HepG2 (cell line): ENCODE measurements around the gene SHE. TPM values are rescaled to one million over a fixed set of nuclear protein-coding genes. Genes with fewer than 3 reads are reported as not detected.

Experiments used
- ATAC-seq: fragments of 200-7000 bp; cut with Tn5 transposase; 3 replicates; pipeline ENCODE4 v1.9.1; 2020; ENCODE audit warnings: mild to moderate bottlenecking, moderate library complexity
- BruUV-seq: library from RNA; stranded (reverse); fragments of 400-500 nt; replicated peaks from 2 replicates; lab custom pipeline; 2021; lab: Mats Ljungman, UMichigan
- CTCF ChIA-PET: fragments of 300-600 bp; formaldehyde crosslinking; extraction: SDS; loops from one replicate; lab custom pipeline; 2021; ENCODE audit warnings: low total read pairs, inconsistent platforms, low intra/inter-chr PET ratio; lab: Yijun Ruan, JAX
- POLR2A ChIA-PET: fragments of 350-600 bp; sonication (Branson Sonifier 250); formaldehyde crosslinking; loops from one replicate; lab custom pipeline; 2020; ENCODE audit warnings: antibody characterized with exemption, inconsistent platforms; lab: Yijun Ruan, JAX
- DNase-seq: peaks from one replicate; pipeline ENCODE4 v3.0.0-alpha.2; 2015; ENCODE audit warnings: low spot score
- FAIRE-seq: peaks from 3 replicates; lab custom pipeline; 2011; peaks lifted over from hg19 to GRCh38; lab: Jason Lieb, UNC
- H2AFZ ChIP-seq: one replicate; pipeline ENCODE4 v1.6.1; 2011; ENCODE audit warnings: low read length, inconsistent platforms
- H3K27ac ChIP-seq: fragments of 300-600 bp; 3 replicates; pipeline ENCODE4 v1.8.0; 2011; ENCODE audit warnings: mixed run types, mild to moderate bottlenecking, mixed read lengths, low read length, inconsistent platforms; ENCODE audit not compliant: insufficient read depth; ENCODE audit errors: extremely low read length
- H3K27me3 ChIP-seq, 2 experiments: fragments of 200-600 bp in 1 of 2; 2 replicates in 1 of 2; 3 replicates in 1 of 2; pipeline versions ENCODE4 v1.6.0 to v1.8.0; 2011; ENCODE audit warnings: low read length in 2 of 2, mild to moderate bottlenecking in 2 of 2, moderate library complexity in 2 of 2, inconsistent platforms in 1 of 2; ENCODE audit not compliant: insufficient read depth in 2 of 2, control insufficient read depth in 1 of 2
- H3K36me3 ChIP-seq, 2 experiments: fragments of 200-600 bp in 1 of 2; replicated peaks in 1 of 2; 2 replicates in 1 of 2; 3 replicates in 1 of 2; pipeline versions ENCODE4 v1.5.1 to v1.8.0; 2011; ENCODE audit warnings: low read length in 2 of 2, inconsistent platforms in 1 of 2; ENCODE audit not compliant: insufficient read depth in 2 of 2, control insufficient read depth in 1 of 2
- H3K4me1 ChIP-seq: 2 replicates; pipeline ENCODE4 v1.5.1; 2012; ENCODE audit warnings: low read length, inconsistent platforms; ENCODE audit not compliant: insufficient read depth
- H3K4me2 ChIP-seq: 2 replicates; pipeline ENCODE4 v1.6.0; 2011; ENCODE audit warnings: low read depth, low read length, inconsistent platforms
- H3K4me3 ChIP-seq, 3 experiments: fragments of 200-600 bp in 1 of 3; sonication (generic), shearing (Covaris generic) in 1 of 3; replicated peaks in 1 of 3; 2 replicates each; pipeline ENCODE4 v1.5.1; 2011 to 2016; ENCODE audit warnings: low read length in 3 of 3, inconsistent platforms in 2 of 3, low read depth in 2 of 3, mild to moderate bottlenecking in 2 of 3, control low read depth in 1 of 3, mixed read lengths in 1 of 3; ENCODE audit not compliant: insufficient read depth in 1 of 3
- H3K79me2 ChIP-seq: one replicate; pipeline ENCODE4 v1.6.1; 2011; ENCODE audit warnings: low read length, inconsistent platforms; ENCODE audit not compliant: insufficient read depth
- H3K9ac ChIP-seq: 2 replicates; pipeline ENCODE4 v1.6.0; 2011; ENCODE audit warnings: mild to moderate bottlenecking, low read depth, low read length, inconsistent platforms; ENCODE audit not compliant: insufficient read depth
- H3K9me3 ChIP-seq: 2 replicates; pipeline ENCODE4 v1.5.1; 2012; ENCODE audit warnings: mild to moderate bottlenecking, low read length
- H4K20me1 ChIP-seq: 2 replicates; pipeline ENCODE4 v1.6.0; 2011; ENCODE audit warnings: inconsistent platforms, mild to moderate bottlenecking, low read length, moderate library complexity; ENCODE audit not compliant: insufficient read depth
- BCL6 ChIP-seq: IDR thresholded peaks from 2 replicates; pipeline ENCODE4 v1.6.1; 2016; ENCODE audit warnings: missing genetic modification reagents, missing compliant biosample characterization
- ETV5 ChIP-seq: IDR thresholded peaks from 2 replicates; pipeline ENCODE4 v1.6.1; 2018; ENCODE audit warnings: missing biosample characterization, missing genetic modification reagents, inconsistent platforms, borderline replicate concordance
- GTF3A ChIP-seq: sonication (generic); formaldehyde crosslinking; conservative IDR thresholded peaks from 2 replicates; pipeline ENCODE4 v1.4.0; 2020; ENCODE audit warnings: mild to moderate bottlenecking, missing genetic modification reagents
- PHF8 ChIP-seq: sonication (generic); formaldehyde crosslinking; IDR thresholded peaks from 2 replicates; pipeline ENCODE4 v1.5.0; 2020; ENCODE audit warnings: missing genetic modification reagents
- RARA ChIP-seq: IDR thresholded peaks from 2 replicates; pipeline ENCODE4 v1.6.1; 2016; ENCODE audit warnings: missing genetic modification reagents, missing compliant biosample characterization
- RFX3 ChIP-seq: IDR thresholded peaks from 2 replicates; pipeline ENCODE4 v1.6.1; 2016; ENCODE audit warnings: missing biosample characterization, missing genetic modification reagents
- ZBTB37 ChIP-seq: sonication (generic); formaldehyde crosslinking; IDR thresholded peaks from 2 replicates; pipeline ENCODE4 v1.4.0; 2020; ENCODE audit warnings: mild to moderate bottlenecking, missing genetic modification reagents
- ZBTB4 ChIP-seq: sonication (generic); formaldehyde crosslinking; IDR thresholded peaks from 2 replicates; pipeline ENCODE4 v1.4.0; 2020; ENCODE audit warnings: missing genetic modification reagents, mild to moderate bottlenecking, borderline replicate concordance
- ZBTB7B ChIP-seq: sonication (generic); formaldehyde crosslinking; IDR thresholded peaks from 2 replicates; pipeline ENCODE4 v1.4.0; 2020; ENCODE audit warnings: missing genetic modification reagents
- ZNF256 ChIP-seq: sonication (generic); formaldehyde crosslinking; conservative IDR thresholded peaks from 2 replicates; pipeline ENCODE4 v1.4.0; 2020; ENCODE audit warnings: missing genetic modification reagents
- ZNF260 ChIP-seq: sonication (generic); formaldehyde crosslinking; IDR thresholded peaks from 2 replicates; pipeline ENCODE4 v1.4.0; 2020; ENCODE audit warnings: missing genetic modification reagents, low read depth, mild to moderate bottlenecking, borderline replicate concordance
- ZNF337 ChIP-seq: sonication (generic); formaldehyde crosslinking; IDR thresholded peaks from 2 replicates; pipeline ENCODE4 v1.5.1; 2020; ENCODE audit warnings: missing genetic modification reagents, low read depth, mild to moderate bottlenecking, borderline replicate concordance
- ZNF367 ChIP-seq: sonication (generic); formaldehyde crosslinking; IDR thresholded peaks from 2 replicates; pipeline ENCODE4 v1.4.0; 2020; ENCODE audit warnings: missing genetic modification reagents, borderline replicate concordance
- ZNF598 ChIP-seq: sonication (generic); formaldehyde crosslinking; IDR thresholded peaks from 2 replicates; pipeline ENCODE4 v1.5.1; 2020; ENCODE audit warnings: mild to moderate bottlenecking, missing genetic modification reagents, borderline replicate concordance
- WGBS: methylation state at CpG from one replicate; pipeline ENCODE4 v1.1.6; 2017; ENCODE audit warnings: low lambda C conversion rate; 5-methylcytosine and 5-hydroxymethylcytosine counted together
- in situ Hi-C: cut with HindIII; loops from 2 replicates; pipeline ENCODE4 v1.10.0; 2017; ENCODE audit warnings: low pct_unique_long_range_greater_than_20kb; ENCODE audit not compliant: extremely low pct_ligation_motif_present
- intact Hi-C: fragments of 100-400 bp; cut with micrococcal nuclease; formaldehyde crosslinking; loops from one replicate; pipeline ENCODE4 v1.10.0; 2022; ENCODE audit not compliant: unreplicated experiment
- polyA plus RNA-seq, 8 experiments: library from polyadenylated mRNA; depleted of rRNA in 3 of 8; stranded (reverse) in 7 of 8; unstranded in 1 of 8; fragments of >200 nt; fragmentation: Illumina TruSeq in 4 of 8; extraction: Trizol in 4 of 8; gene quantifications; 2 replicates each; pipeline versions ENCODE4 v1.2.1 to v1.2.3, GENCODE V29; 2011 to 2016; ENCODE audit warnings: low read depth in 4 of 8, missing spikeins in 1 of 8, mixed read lengths in 1 of 8; ENCODE audit not compliant: insufficient read depth in 1 of 8
- total RNA-seq, 5 experiments: library from RNA; depleted of rRNA; stranded (reverse); fragments of >200 nt; fragmentation: Illumina TruSeq; extraction: Trizol; gene quantifications; 2 replicates each; pipeline ENCODE4 v1.2.3, GENCODE V29; 2016; ENCODE audit warnings: low read depth in 1 of 5
- TF ChIP-seq, protein P1 (sequence below): sonication (generic); formaldehyde crosslinking; IDR thresholded peaks from 2 replicates; pipeline ENCODE4 v1.4.0; 2020; ENCODE audit warnings: mild to moderate bottlenecking, missing genetic modification reagents, borderline replicate concordance

The SHE gene
- total and polyA plus RNA-seq, 2 of the 13 experiments (the other 11 are each of a cell fraction or from before 2014, with no cell fraction given), result not detected

DNA sequence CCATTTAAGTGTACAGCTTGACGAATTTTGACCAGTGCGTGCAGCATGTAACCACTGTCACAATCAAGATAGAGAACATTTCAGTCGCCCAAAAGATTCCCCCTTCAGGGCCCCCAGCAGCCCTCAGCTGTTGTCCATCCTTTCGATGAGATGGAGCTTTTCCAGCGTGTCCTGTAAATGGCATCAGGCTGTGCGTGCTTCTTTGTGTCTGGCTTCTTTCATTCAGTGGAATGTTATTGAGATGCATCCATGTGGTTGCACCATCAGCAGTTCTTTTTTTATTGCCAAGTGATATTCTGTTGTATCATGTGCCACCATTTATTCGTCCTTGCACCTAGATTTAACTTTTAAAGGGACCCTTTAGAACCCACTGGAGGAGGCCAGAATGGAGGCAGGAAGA lies 34.4 kb upstream of the SHE start:
- no peak overlapping the region for H3K27ac ChIP-seq
- CTCF ChIA-PET, result no interaction called here
- no TSS peak for BruUV-seq
- POLR2A ChIA-PET, result no interaction called here
- no peak overlapping the region for H3K9ac ChIP-seq
- 24% methylated on average over 7 of the region's 7 CpGs for WGBS
- FAIRE-seq, result no peak
- intact Hi-C loops (no loop called here), in situ Hi-C loops (no loop called here)
- no peaks in the 10 kb centered on the region for H3K79me2 ChIP-seq
- H4K20me1 ChIP-seq, result no peaks in the 10 kb centered on the region
- H3K4me3 ChIP-seq, result no peak overlapping the region
- H3K9me3 ChIP-seq, result no peaks in the 10 kb centered on the region
- H3K4me1 ChIP-seq, result no peaks in the 10 kb centered on the region
- DNase-seq, result no peak
- H3K36me3 ChIP-seq, result no peaks in the 10 kb centered on the region
- no peak overlapping the region for H2AFZ ChIP-seq
- H3K27me3 ChIP-seq, result peaks cover 2 to 10% of the 10 kb centered on the region in 2 experiments; a peak in 3 of 5 replicates
- TF ChIP-seq ZBTB37 (CRISPR knock-in tag) (no peak), ZBTB4 (CRISPR knock-in tag) (no peak), ZNF256 (CRISPR knock-in tag) (no peak), ETV5 (CRISPR knock-in tag) (no peak), PHF8 (CRISPR knock-in tag) (no peak), ZNF260 (CRISPR knock-in tag) (no peak), BCL6 (no peak), ZNF337 (CRISPR knock-in tag) (no peak), GTF3A (no peak), RFX3 (CRISPR knock-in tag) (no peak), ZNF598 (CRISPR knock-in tag) (no peak), ZNF367 (CRISPR knock-in tag) (no peak), RARA (no peak), ZBTB7B (CRISPR knock-in tag) (no peak)
- TF ChIP-seq, protein P1, sequence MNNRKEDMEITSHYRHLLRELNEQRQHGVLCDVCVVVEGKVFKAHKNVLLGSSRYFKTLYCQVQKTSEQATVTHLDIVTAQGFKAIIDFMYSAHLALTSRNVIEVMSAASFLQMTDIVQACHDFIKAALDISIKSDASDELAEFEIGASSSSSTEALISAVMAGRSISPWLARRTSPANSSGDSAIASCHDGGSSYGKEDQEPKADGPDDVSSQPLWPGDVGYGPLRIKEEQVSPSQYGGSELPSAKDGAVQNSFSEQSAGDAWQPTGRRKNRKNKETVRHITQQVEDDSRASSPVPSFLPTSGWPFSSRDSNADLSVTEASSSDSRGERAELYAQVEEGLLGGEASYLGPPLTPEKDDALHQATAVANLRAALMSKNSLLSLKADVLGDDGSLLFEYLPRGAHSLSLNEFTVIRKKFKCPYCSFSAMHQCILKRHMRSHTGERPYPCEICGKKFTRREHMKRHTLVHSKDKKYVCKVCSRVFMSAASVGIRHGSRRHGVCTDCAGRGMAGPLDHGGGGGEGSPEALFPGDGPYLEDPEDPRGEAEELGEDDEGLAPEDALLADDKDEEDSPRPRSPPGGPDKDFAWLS (CRISPR knock-in tag), result no peak
- no peak overlapping the region for H3K4me2 ChIP-seq
- no peak for ATAC-seq
